Measurements from ENCODE around the gene ST6GALNAC6.

GRCh38 chr9:127855522-127855921, 43.9 kb downstream of the ST6GALNAC6 start:
- TF ChIP-seq CTCF (IDR thresholded peaks at IDR 0.05 in 2 of 3, conservative IDR thresholded peaks at IDR 0.05 in 1 of 3; ENCODE audit: borderline replicate concordance in 1 of 3, insufficient read depth in 1 of 3, low read depth in 2 of 3, low read length in 2 of 3) (no peak), ATF3 (IDR thresholded peaks at IDR 0.05) (no peak), POLR2AphosphoS5 (IDR thresholded peaks at IDR 0.05; ENCODE audit: low read depth, low read length) (no peak), RAD21 (IDR thresholded peaks at IDR 0.05; ENCODE audit: low read depth) (no peak), EGR1 (IDR thresholded peaks at IDR 0.05; ENCODE audit: low read depth) (no peak), CBX3 (IDR thresholded peaks at IDR 0.05; ENCODE audit: low read depth) (no peak), POLR2A (IDR thresholded peaks at IDR 0.05; ENCODE audit: borderline replicate concordance, extremely low read depth, insufficient read depth, insufficient read length) (no peak)
